Stimulated activated CD8-positive, alpha-beta memory T cell treated with anti-CD3 and anti-CD28 coated beads, Interleukin-12 subunit alpha, Interleukin-12 subunit beta, amount 100 ng/mL, for 24 hours (primary cell): ENCODE measurements around the gene GRPEL2.
"Not testable (repeated sequence)": the region's sequence is repeated elsewhere in the genome, so short reads cannot be mapped to it uniquely, and the experiment has no call there.

Experiments
- DNase-seq: peaks from one replicate; pipeline ENCODE4 v3.0.0-alpha.2; 2020; ENCODE audit errors: extremely low read depth

GRPEL2 gene

DNA sequence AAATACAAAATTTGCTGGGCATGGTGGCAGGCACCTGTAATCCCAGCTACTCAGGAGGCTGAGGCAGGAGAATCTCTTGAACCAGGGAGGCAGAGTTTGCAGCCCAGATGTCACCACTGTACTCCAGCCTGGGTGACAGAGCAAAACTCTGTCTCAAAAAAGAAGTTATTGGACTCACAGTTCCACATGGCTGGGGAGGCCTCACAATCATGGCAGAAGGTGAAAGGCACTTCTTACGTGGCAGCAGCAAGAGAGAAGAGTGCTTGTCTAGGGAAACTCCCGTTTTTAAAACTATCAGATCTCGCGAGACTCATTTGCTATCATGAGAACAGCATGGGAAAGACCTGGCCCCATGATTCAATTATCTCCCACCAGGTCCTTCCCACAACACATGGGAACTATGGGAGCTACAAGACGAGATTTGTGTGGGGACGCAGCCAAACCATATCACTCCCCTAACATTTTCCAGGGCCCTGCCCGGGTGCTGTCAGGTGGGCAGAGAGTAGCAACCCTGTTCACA lies 53.5 kb downstream of the GRPEL2 start:
- DNase-seq: not testable (repeated sequence)

DNA sequence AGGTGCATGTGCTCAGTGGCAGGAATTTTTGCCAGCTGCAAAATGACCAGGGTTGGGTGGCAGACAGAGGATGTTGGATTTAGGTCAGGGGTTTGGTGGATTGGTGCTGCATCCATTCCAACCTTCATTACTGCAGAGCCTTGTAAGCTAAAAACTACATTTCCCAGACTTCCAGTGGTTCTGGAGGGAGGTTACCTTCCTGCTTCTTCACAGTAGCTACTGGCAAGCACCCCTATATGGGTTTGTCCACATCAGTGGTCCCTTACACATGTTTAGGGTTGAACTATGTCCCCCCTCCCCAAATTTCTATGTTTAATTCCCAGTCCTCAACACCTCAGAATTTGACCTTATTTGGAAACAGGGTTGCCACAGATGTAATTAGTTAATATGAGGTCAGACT lies 54.5 kb downstream of the GRPEL2 start:
- no peak for DNase-seq

GRCh38 chr5:149400304-149400703 lies 55.0 kb downstream of the GRPEL2 start:
- DNase-seq: no peak

- DNase-seq: no peak
Measured at GRCh38 chr5:149401051-149401450, 55.8 kb downstream of the GRPEL2 start.

GRCh38 chr5:149402291-149402690 lies 57.0 kb downstream of the GRPEL2 start:
- DNase-seq: no peak
